SKM-1 treated with dmso at 0.1 percent for 144 hours (cell line): ENCODE results near the gene DHODH.

Source experiments
- DNase-seq: peaks from one replicate; lab custom pipeline; 2025; ENCODE audit not compliant: unreplicated experiment; lab: John Stamatoyannopoulos, UW

Gene DHODH

DNA sequence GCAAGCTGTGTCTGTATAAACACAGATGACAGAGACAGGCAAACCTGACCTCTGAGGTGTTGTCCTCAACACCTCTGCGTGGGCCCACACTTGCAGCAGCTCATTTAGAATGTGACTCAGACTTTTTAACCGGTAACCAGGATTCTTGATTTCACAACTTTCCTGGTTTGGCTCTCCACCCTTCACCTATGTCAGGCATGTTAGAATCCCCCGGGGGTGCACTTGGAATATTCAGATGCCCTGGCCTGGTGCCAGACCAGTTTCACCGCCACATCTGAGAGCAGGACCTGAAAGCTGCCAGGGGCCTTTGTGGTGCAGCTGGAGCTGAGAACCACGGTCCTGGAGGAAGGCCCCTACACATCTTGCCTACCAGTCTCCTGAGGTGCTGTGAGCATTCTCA is 4.8 kb downstream of the DHODH start:
- no peak for DNase-seq

DNA sequence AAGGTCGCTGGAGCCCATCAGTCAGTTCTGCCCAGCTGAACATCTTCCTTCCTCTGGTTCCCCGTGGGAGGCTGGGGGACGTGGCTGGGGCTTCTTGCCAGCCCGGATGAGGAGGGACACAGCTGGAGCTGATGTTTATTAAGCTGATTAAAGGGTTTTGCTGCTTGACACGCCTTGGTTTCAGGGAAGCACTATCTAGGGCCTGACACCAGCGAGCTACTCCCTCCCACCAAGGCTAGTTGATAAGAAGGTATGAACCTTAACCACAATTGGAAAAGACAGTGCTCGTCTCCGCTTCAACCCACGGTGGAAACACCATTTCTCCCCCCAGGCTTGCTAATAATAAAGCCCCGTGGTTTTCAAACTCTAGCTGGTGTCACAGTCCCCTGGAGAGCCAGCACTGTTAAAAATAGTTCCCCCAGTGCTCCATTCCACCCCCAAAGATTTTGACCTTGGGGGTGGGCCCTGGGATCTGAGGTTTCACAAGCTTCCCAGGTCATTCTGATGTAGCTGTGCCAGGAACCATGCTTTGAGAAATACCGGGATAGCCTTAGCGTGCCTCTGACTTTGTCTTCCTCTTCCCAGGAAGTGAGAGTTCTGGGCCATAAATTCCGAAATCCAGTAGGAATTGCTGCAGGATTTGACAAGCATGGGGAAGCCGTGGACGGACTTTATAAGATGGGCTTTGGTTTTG is 5.5 kb downstream of the DHODH start:
- no peak for DNase-seq

DNA sequence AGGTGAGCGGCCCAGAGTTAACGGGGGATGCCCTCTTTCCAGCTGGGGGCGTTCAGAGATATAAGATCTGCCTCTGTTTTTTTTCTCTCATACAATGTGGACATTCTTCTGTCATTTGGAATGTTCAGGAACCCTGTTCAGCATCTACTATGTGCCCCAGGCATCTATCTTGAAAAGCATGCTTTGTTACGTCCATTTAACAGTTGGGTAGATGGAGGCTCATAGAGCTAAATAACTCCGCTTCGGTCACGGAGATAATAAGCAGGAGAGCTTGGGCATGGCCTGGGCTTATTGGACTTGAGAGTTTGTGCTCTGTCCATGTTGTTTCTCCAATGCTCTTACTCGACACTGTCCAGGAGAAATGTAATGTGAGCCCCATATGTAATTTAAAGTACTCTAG is 6.1 kb downstream of the DHODH start:
- no peak for DNase-seq

DNA sequence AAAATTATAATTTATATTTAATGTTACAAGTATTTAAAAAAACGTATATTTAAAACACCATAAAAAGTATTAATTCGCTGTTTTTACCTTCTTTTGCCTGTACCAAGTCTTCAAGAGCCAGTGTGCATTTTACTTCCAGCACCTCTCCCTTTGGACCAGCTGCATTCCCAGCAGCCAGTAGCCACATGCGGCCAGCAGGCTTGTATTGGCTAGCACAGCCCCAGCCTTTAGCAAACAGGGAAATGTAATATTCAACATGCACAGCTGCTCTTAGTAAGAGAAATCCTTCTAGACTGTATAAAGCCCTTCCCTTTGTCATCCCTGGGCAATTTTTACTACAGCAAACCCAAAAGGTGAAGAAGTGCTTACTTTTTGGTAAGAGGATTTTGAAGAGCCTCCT is 6.6 kb downstream of the DHODH start:
- DNase-seq, result no peak

DNA sequence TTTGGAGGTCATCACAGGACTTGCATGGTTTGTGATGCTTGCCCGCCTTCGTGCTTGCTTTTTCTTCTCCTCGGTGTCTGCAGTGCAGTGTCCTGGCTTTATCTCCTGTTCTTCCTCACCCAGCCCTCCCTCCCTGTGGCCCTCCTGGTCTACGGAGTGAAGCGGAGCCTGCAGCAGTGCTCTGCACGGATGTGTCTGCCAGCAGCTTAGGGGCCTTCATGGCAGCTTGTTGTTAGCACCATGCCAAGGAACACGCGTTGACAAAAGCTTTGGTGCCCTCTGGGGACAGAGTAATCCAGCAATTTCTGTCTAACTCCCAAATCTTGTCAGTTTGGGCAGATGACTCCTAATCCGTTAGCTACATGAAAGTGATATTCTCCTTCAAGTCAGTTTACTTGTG is 9.9 kb downstream of the DHODH start:
- DNase-seq, result no peak

DNA sequence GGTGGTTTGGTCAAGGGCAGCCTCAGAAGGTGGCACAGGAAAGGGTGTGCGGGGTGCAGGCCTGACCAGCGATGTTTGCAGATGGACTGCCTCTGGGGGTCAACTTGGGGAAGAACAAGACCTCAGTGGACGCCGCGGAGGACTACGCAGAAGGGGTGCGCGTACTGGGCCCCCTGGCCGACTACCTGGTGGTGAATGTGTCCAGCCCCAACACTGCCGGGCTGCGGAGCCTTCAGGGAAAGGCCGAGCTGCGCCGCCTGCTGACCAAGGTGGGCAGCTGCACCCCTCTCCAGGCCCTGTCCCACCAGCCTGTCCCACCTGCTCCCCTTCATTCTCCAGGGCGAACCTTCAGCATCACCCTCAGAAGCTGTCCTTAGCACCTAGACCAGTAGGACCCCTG is 12.5 kb downstream of the DHODH start:
- DNase-seq, result no peak

DNA sequence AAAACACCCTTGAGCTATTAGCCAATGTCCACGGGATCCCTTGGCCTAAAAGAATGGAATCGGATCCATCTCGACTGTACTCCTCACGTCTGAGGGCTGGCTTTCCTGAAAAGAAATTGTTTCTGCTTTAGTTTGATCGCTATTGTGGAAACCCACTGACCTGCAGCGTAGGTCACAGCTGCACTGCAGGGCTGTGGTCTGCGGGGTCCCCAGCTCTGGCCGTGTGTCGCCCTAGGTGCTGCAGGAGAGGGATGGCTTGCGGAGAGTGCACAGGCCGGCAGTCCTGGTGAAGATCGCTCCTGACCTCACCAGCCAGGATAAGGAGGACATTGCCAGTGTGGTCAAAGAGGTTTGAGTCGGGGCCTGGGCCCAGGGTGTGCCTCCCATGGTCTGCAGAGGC is 13.6 kb downstream of the DHODH start:
- DNase-seq, result no peak

DNA sequence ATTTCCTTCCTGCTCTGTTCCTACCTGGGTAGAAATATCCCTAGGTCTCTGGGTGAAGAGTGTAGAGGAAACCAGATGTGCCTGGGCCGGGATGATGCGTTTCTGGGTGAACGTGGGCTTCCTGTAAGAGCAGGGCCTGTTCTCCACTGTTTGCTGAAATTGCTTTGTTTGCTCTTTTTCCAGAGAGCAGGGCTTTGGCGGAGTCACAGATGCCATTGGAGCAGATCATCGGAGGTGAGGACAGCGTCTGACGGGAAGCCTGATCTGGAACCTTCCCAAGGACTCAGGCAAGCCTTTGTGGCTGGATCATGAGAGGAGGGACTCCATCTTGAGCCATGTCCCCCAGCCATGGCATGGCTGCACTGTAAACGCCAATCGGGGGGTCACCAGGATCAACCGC is 15.4 kb downstream of the DHODH start:
- DNase-seq, result no peak

DNA sequence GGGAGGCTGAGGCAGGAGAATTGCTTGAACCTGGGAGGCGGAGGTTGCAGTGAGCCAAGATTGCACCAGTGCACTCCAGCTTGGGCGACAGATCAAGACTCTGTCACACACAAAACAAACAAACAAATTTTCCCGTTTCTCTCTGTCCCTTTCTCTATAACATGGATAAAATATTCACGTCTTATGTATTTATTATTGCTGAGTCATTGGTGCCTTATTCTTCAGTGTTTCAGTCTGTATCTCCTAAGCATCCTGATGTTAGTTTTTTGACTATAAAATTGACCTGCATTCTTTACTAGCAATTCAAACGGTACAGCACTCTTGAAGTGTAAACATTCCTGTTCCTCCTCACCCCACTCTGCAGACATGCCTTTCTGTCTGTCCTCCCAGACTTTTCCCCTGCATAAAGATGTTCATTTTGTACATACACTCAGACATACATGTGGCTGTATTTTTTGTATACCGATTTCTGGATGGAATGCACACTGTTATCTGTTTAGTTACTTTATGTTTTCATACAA is 16.4 kb downstream of the DHODH start:
- no peak for DNase-seq

DNA sequence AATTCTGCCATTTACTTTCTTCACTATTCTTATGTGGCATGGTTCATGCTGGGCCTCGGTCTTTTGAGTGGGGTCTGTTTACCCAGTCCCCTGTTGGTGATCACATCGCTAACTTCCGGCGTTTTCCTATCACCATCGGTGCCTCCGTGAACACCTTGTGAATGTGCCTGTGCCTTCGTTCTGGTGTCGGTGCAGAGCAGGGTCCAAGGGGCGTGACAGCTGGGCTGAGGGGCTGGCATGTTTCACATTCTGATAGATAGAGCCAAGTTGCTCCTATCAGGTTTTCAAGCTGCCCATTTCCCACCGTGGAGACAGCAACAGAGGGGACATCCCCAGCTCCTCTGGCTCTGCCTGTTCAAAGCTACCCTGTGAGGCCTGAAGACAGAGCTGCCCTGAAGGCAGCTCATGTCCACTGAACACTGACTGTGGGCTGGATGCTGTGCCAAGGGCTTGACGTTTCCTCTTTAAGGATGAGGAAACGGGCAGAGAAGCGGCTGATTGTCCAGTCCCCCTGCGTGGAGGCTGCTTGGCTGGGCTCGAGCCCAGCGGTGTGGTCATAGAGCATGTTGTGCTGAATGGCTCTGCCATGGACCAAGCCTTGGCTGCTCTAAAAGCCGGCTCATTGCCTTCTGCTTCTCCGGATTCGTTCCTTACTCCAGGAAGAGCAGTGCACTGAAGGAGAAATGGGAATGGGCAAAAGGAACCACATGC is 17.0 kb downstream of the DHODH start:
- DNase-seq, result no peak

DNA sequence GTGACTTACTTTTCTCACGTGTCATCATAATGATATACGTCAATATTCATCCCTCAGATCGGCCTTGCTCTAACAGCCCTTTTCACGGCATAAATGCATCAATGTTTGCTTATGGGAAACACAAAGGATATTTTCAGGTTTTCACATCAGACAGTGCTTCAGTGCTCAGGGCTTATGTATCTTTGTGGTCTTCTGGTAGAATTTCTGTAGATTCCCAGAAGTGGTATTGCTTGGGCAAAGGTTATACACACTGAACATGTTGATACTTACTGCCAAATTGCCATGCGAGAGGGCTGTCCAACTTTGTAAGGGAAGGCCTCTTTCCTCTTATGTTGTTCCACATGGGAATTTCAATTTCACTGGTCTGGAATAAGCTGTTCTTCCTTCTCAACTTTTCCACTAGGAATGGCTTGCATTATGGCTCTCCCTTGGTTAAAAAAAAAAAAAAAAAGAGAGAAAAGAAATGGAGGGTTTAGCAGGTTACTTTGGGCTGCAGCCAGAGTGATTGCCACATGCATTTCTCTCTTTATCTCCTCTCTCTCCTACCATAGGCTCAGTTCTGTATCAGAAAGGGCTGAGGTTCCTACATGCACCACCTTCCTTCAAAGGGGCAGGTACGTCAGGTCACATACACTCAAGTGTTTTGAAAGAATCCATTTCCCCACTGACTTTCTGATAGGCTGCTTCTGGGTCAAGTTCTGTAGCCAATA is 19.3 kb downstream of the DHODH start:
- no peak for DNase-seq

DNA sequence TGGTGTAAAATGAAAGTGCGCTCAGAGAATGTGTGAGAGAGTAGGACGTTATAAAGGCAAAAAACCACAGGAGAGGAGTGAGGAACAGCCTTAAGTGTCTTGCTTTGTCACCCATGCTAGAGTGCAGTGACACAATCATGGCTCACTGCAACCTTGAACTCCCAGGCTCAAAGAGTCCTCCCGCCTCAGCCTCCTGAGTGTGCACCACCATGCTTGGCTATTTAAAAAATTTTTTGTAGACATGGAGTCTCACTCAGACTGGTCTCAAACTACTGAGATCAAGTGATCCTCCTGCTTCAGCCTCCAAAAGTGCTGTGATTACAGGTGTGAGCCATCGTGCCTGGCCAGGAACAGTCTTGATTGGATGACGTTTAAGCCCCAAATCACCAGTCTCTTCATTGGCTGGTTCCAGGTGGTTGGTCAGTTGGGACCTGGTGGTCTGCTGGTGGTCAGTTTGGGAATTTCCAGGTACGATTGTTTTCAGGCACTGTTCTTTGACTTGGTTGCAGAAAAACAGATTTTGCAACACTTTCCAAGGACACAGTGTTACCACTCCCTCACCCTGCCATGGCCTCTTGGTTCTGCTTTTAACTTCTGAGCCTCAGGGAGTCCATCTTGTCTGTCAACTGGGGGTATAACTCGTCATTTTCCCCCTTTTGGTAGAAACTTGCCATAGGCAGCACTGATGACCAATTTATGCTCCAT is 21.2 kb downstream of the DHODH start:
- peak; percentile 19 for DNase-seq

DNA sequence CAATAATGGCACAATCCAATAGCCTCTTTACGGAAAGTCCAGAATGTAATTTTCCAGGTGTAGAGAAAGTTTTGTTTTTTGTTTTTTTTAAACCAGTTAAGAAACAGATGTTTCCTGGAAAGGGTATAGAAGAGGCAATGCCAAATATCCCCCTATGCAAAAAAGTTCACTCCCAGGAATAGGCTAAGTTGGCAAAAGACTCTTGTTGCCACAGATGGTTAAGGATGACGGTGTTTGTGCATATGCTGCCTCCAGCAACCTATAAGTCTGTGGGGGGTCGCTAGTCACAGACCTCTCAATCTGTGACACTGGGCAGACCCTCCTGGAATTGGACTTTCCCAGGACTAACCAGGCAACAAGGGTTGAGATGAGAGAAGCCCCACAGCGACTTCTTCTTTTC is 24.9 kb downstream of the DHODH start:
- no peak for DNase-seq

DNA sequence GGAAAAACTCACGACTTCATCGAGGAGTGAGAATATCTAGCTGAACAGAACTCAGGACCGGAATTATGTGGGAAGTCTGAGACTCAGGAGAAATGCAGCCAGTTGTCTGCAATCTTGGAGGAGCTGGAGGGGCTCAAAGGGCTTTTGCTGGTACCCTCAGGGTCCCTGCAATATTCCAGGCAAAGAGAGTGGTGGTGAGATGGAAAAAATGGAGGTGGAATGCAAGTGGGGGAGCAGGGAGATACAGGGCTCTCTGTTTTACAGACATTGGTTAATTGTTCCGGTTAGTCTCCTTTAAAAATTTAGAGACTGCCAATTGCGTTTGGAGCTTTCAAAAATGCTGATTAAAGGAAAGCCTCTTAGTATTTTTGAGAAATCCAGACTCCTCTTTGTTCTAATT is 27.6 kb downstream of the DHODH start:
- DNase-seq, result no peak

DNA sequence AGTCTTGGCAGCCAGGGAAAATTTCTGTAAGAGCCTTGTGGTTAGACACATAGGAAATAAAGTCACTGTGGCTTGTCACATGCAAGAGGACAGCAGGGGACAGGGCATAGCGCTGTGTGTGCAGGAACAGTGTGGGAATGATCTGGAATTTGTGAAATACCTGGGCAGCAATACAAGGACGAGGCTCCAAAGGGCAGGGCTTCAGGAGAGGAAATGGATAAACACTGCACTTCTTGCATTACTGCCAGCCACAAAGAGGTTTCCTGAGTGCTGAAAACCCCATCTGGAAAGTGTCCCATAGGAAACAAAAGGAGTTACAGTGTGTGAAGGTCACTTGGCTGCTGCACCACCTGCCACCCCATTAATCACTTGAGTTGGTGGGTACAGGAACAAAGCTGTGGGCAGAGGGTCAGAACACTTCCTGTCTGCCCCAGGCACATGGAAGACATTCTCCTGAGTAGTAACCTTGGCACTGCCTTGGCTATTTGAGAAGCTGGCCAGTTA is 33.7 kb downstream of the DHODH start:
- no peak for DNase-seq

DNA sequence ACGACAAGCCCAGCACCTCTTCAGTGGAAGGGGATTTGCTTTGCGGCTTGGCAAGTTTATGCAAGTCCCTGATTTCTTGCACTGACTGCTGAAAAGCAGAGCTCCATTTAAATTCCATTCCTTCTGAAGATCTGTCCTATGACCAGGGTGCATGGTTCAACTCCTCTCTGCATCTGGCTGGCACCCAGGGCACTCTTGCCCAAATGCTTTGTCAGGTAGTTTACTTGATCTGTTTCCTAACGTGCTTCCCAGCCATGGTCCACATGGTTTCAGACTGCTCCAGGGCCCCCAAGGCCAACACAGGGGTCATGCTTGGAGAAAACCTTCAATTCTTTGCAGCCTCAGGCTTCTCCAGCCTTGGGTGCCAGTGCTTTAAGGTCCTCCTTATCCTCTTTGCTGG is 34.5 kb downstream of the DHODH start:
- no peak for DNase-seq

DNA sequence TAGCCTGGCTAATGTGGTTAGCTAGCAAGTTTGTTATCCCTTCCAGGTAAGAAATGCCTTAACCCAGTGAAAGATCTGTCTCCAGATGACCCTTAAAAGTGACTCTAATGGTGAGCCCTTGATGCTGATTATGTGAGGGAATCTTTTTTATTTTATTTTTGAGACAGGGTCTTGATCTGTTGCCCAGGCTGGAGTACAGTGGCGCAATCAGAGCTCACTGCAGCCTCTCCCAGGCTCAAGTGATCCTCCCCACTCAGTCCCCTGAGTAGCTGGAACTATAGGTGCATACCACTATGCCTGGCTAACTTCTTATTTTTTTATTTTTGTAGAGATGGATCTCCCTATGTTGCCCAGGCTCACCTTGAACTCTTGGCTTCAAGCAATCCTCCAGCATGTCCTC is 35.0 kb downstream of the DHODH start:
- no peak for DNase-seq

DNA sequence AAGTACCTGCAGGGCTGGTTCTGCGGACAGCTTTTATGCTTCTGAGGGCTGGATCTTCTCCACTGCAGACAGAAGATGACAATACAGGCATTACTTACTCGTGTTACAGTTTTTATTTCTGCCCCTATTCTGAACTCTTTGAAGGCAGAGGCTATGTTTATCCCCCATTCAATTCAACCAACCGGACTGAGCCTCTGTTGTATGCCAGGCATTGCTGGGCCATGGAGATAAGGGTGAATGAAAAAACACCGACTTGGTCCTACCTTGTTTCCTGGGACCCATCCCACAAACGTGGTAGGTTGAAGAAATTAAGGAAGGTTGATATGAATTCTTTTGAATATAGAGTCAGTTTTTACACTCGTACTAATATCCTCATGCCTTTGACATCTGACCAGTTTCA is 35.8 kb downstream of the DHODH start:
- no peak for DNase-seq

DNA sequence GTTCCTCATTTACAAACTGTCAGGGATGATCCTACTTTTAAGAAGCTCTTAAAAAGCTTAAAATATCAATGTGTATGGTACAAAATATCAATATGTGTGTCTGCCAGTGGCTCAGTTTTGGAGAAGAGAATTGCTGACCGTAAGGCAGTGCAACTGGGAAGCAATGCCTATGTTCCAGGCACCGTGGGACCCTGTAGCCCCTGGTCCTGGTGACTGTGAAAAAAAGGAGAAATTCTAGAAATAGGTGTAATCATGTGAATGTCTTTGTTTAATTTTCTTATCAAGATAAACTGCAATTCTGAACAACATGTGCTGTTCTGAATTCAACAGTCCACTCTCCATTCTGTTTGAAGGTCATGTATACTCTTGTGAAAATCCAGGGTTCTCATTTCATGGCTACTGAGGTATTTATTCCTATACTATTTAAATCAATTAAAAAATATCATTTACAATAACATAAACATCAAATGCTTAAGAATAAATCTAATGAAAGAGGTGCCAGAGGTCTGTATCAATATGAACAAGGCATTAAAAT is 36.3 kb downstream of the DHODH start:
- DNase-seq, result no peak

DNA sequence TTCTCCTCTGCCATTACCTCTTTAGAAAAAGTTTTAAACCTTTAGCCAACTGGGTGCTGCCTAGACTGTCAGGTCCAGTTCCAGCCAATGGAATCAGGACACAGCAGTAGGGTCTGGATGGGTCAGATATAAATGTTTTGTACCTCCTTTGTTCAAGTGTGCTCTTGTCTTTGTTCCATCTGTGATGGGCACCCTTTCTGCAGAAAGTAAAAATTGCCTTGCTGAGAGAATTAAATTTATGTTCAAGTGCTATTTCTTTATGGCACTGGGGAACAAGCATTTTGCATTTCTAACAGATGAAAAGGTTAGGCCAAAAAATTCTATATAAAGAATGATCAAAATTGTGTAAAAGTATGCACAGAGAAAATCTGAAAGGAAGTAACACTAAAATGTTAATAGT is 40.6 kb downstream of the DHODH start:
- no peak for DNase-seq
